ENCODE measurements around the gene LRRFIP2. TPM values are rescaled to one million over a fixed set of nuclear protein-coding genes. Genes with fewer than 3 reads are reported as not detected.

The LRRFIP2 gene
- total RNA-seq, 6 donors from 2014 or later: 45.9 to 106 (median 78.8) TPM

DNA sequence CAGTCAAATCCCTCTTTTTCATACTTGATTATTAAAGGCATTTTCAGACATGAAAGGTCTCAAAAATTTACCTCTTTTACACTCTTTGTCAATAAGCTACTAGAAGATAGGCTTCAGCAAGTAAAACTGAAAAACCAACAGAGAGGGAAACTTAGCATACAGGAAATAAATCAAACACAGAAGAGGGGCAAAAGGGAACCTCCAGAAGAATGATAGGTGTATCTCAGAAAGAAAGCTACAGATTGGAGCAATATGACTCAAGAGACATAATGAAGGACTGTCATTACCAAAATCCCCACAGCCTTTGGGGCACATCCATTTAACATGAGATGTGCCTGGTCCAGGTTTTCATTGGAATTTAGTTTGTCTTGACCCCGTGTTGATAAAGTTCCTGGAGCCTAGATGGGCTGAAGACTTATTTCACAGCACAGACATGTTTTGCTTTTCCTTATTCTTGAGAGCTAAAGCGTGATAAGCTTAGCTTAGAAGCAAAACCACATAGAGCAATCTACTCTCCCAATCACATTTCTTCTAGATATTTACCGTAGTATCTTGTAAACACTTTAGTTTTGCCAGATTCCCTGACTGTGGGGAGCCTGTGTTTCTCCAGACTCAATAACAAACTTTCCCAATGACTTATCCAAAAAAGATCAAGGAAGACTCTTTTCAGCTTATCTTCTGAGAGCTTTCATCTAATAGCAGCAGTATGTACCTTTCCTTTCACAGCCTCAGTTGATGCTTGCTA is 11.7 kb downstream of the LRRFIP2 start:
- peaks cover 0 to 6% (median 2%) of the 10 kb centered on the region in 4 donors for H3K4me1 ChIP-seq
- no peak overlapping the region for H3K27ac ChIP-seq
- no peaks in the 10 kb centered on the region for H3K27me3 ChIP-seq
- ATAC-seq (ENCODE audit: low FRiP score in 2 of 2): no peak
- peaks cover 0 to 8% (median 2%) of the 10 kb centered on the region in 4 donors for H3K36me3 ChIP-seq
- TF ChIP-seq, protein P1, sequence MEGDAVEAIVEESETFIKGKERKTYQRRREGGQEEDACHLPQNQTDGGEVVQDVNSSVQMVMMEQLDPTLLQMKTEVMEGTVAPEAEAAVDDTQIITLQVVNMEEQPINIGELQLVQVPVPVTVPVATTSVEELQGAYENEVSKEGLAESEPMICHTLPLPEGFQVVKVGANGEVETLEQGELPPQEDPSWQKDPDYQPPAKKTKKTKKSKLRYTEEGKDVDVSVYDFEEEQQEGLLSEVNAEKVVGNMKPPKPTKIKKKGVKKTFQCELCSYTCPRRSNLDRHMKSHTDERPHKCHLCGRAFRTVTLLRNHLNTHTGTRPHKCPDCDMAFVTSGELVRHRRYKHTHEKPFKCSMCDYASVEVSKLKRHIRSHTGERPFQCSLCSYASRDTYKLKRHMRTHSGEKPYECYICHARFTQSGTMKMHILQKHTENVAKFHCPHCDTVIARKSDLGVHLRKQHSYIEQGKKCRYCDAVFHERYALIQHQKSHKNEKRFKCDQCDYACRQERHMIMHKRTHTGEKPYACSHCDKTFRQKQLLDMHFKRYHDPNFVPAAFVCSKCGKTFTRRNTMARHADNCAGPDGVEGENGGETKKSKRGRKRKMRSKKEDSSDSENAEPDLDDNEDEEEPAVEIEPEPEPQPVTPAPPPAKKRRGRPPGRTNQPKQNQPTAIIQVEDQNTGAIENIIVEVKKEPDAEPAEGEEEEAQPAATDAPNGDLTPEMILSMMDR (IDR thresholded peaks at IDR 0.05): no peak
- no peak for TF ChIP-seq EP300 (IDR thresholded peaks at IDR 0.05)
- no peak for TF ChIP-seq POLR2AphosphoS5 (IDR thresholded peaks at IDR 0.05)
- TF ChIP-seq POLR2A (IDR thresholded peaks at IDR 0.05): no peak
- DNase-seq: no peak
- 69 to 76% methylated on average over 3 of the region's 3 CpGs for WGBS, 2 donors
- H3K4me3 ChIP-seq: no peak overlapping the region
- H3K9me3 ChIP-seq: no peaks in the 10 kb centered on the region

DNA sequence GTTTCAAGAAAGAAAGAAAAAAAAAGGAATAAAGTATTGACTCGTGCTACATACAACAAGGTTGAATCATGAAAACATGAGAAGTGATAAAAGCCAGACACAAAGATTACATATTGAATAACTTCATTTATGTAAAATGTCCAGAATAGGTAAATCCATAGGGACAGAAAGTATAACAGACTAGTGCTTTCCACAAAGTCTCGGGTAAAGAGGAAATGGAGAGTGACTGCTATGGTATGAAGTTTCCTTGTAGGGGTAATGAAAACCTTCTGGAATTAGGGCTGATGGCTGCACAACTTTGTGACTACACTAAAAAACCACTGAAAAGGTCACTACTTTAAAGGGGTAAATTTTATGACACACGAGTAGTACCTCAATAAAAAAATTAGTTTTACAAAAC is 13.0 kb downstream of the LRRFIP2 start:
- peaks cover 0 to 5% (median under 1%) of the 10 kb centered on the region in 4 donors for H3K36me3 ChIP-seq
- H3K4me1 ChIP-seq: peaks cover 0 to 12% (median 2%) of the 10 kb centered on the region in 4 donors
- no peak overlapping the region for H3K27ac ChIP-seq
- ATAC-seq (ENCODE audit: low FRiP score in 2 of 2) (no peak), DNase-seq (no peak)
- TF ChIP-seq POLR2AphosphoS5 (IDR thresholded peaks at IDR 0.05) (no peak), EP300 (IDR thresholded peaks at IDR 0.05) (no peak), POLR2A (IDR thresholded peaks at IDR 0.05) (no peak)
- TF ChIP-seq, protein P1 (IDR thresholded peaks at IDR 0.05): no peak
- no peaks in the 10 kb centered on the region for H3K9me3 ChIP-seq
- no peak overlapping the region for H3K4me3 ChIP-seq
- WGBS, 2 donors: 88 to 91% methylated on average over 3 of the region's 3 CpGs
- H3K27me3 ChIP-seq: no peaks in the 10 kb centered on the region

DNA sequence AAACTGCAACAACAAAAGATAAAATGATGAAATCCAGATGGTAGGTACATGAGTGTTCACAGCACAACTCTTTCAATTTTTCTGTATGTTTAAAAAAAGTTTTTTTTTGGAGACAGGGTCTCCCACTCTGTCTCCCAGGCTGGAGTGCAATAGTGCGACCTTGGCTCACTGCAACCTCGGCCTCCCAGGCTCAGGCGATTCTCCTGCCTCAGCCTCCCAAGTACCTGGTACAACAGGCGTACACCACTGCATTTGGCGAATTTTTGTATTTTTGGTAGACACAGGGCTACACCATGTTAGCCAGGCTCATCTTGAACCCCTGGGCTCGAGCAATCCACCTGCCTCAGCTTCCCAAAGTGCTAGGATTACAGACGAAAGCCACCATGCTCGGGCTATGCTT is 18.6 kb downstream of the LRRFIP2 start:
- ATAC-seq (ENCODE audit: low FRiP score in 2 of 2): no peak
- 96 to 97% methylated on average over 8 of the region's 8 CpGs for WGBS, 2 donors
- Histone ChIP-seq H3K4me3 (no peak overlapping the region), H3K36me3 (peaks cover 0 to 25% (median 0%) of the 10 kb centered on the region in 4 donors), H3K27ac (no peak overlapping the region), H3K9me3 (no peaks in the 10 kb centered on the region), H3K4me1 (peaks cover 0 to 22% (median 7%) of the 10 kb centered on the region in 4 donors), H3K27me3 (no peaks in the 10 kb centered on the region)
- no peak for DNase-seq
- TF ChIP-seq, protein P1 (IDR thresholded peaks at IDR 0.05): no peak
- TF ChIP-seq POLR2AphosphoS5 (IDR thresholded peaks at IDR 0.05): no peak
- TF ChIP-seq EP300 (IDR thresholded peaks at IDR 0.05): no peak
- TF ChIP-seq POLR2A (IDR thresholded peaks at IDR 0.05): no peak

GRCh38 chr3:37154668-37155314 is 19.6 kb downstream of the LRRFIP2 start:
- H3K4me3 ChIP-seq: no peak overlapping the region
- TF ChIP-seq POLR2A (IDR thresholded peaks at IDR 0.05) (no peak), EP300 (IDR thresholded peaks at IDR 0.05) (no peak), POLR2AphosphoS5 (IDR thresholded peaks at IDR 0.05) (no peak)
- TF ChIP-seq, protein P1 (IDR thresholded peaks at IDR 0.05): no peak

More at GRCh38 chr3:37154668-37155314, 19.6 kb downstream of the LRRFIP2 start:
- ATAC-seq (ENCODE audit: low FRiP score in 2 of 2): no peak
- Histone ChIP-seq H3K27ac (no peak overlapping the region), H3K27me3 (no peaks in the 10 kb centered on the region), H3K36me3 (peaks cover 0 to 27% (median 0%) of the 10 kb centered on the region in 4 donors), H3K4me1 (peaks cover 0 to 22% (median 7%) of the 10 kb centered on the region in 4 donors), H3K9me3 (no peaks in the 10 kb centered on the region)
- DNase-seq: no peak
- 72 to 74% methylated on average over 2 of the region's 2 CpGs for WGBS, 2 donors

All from upper lobe of left lung (tissue), 6 donors.